Adrenal gland (tissue), 12 donors: ENCODE measurements around the gene AMZ1. TPM values are rescaled to one million over a fixed set of nuclear protein-coding genes. Genes with fewer than 3 reads are reported as not detected.

ENCODE experiments used
- DNase-seq, 7 donors: peaks; one replicate each; pipeline ENCODE4 v3.0.0-alpha.2; 2019 to 2020
- H3K27ac ChIP-seq, 5 donors: fragments of 200-600 bp; sonication (generic) in 4 of 5; 1 replicate in 3 of 5; 2 replicates in 2 of 5; pipeline versions ENCODE4 v1.5.1 to v1.8.0; 2016 to 2020; ENCODE audit warnings: mild to moderate bottlenecking in 1 of 5
- H3K27me3 ChIP-seq: fragments of 200-600 bp; 2 replicates; pipeline ENCODE4 v1.8.0; 2021
- H3K36me3 ChIP-seq, 2 donors: fragments of 200-600 bp; replicated peaks in 1 of 2; 1 replicate in 1 of 2; 2 replicates in 1 of 2; pipeline versions ENCODE4 v1.5.1 to v1.8.0; 2018 to 2022
- H3K4me1 ChIP-seq, 2 donors: fragments of 200-600 bp; replicated peaks in 1 of 2; 1 replicate in 1 of 2; 2 replicates in 1 of 2; pipeline versions ENCODE4 v1.5.1 to v1.8.0; 2018 to 2021
- H3K4me3 ChIP-seq, 4 donors: fragments of 200-600 bp; sonication (generic) in 3 of 4; one replicate each; pipeline ENCODE4 v1.5.1; 2016 to 2018
- H3K9me3 ChIP-seq, 3 donors: fragments of 200-600 bp; sonication (generic) in 1 of 3; replicated peaks in 1 of 3; 1 replicate in 2 of 3; 2 replicates in 1 of 3; pipeline versions ENCODE4 v1.5.1 to v1.8.0; 2016 to 2021
- POLR2A ChIP-seq, 2 donors: fragments of 450-650 bp; IDR thresholded peaks; one replicate each; pipeline ENCODE4 v1.6.1; 2017; ENCODE audit warnings: antibody characterized with exemption in 2 of 2, mild to moderate bottlenecking in 2 of 2, moderate library complexity in 1 of 2
- WGBS, 4 donors: extraction: QIAGEN DNeasy Blood & Tissue Kit in 2 of 4; methylation state at CpG; one replicate each; pipeline versions ENCODE4 v1.1.5 to v1.1.7; 2013 to 2017; 5-methylcytosine and 5-hydroxymethylcytosine counted together
- intact Hi-C, 2 donors: fragments of 100-400 bp; cut with DNase I; formaldehyde crosslinking; loops; one replicate each; pipeline versions ENCODE4 v1.14.1 to v1.15.0; 2022 to 2023
- polyA plus RNA-seq, 3 donors: library from polyadenylated mRNA; stranded (reverse); fragments of 200-250 nt in 2 of 3; fragments of 350-450 nt in 1 of 3; fragmentation: Illumina TruSeq in 1 of 3; extraction: RNeasy Lipid Tissue Mini Kit (QIAGEN cat#74804) in 1 of 3; gene quantifications; one replicate each; pipeline ENCODE4 v1.2.3, GENCODE V29; 2013 to 2014
- total RNA-seq, 9 donors: library from RNA; depleted of rRNA in 4 of 9; stranded (reverse); fragments of >200 nt in 4 of 9; fragments of 120-200 nt in 1 of 9; fragmentation: NEBNext Ultra II Directional in 1 of 9; extraction: Animal tissue kit (Norgen Biotek cat#: 25700) in 1 of 9; gene quantifications; one replicate each; pipeline versions ENCODE4 v1.1.0 to v1.2.4, GENCODE V29; 2013 to 2023
- TF ChIP-seq, protein P1 (sequence below), 6 experiments: fragments of 450-650 bp in 4 of 6; fragments of 200-600 bp in 2 of 6; sonication (generic) in 1 of 6; IDR thresholded peaks; 1 replicate in 5 of 6; 2 replicates in 1 of 6; pipeline versions ENCODE4 v1.5.1 to v1.8.0; 2016 to 2021; ENCODE audit warnings: antibody characterized with exemption in 6 of 6, mild to moderate bottlenecking in 2 of 6, moderate library complexity in 1 of 6
- donor health status: healthy with polysubstance abuse.
- donor health status: Bipolar disorder and iron deficiency.
- donor health status: DM: yes; HTN: yes; CAD: no.
- donor health status: DM: no; HTN: no; CAD: no.
- donor health status: DM: no; HTN: no; CAD: no.
- donor health status: DM: yes; HTN: yes; CAD: no.

Gene AMZ1
- total and polyA plus RNA-seq, 12 donors: 0.06 to 0.36 (median 0.11) TPM; not detected in 6

DNA sequence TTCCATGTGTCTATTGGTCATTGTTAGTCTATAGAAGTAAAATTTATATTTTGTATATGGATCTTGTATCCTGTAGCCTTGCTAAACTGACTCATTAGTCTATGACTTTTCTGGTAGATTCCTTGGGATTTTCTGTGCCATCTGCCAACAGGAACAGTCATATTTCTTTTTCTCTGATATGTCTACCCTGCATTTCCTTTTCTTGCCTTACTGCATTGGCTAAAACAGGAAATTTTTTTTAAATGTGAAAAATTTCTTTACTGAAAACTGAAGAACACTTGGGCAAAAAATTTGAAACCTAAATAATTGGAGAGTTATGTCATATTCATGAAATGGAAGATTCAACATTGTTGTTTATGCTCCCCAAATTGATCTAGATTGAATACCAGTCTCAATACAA is 67.5 kb downstream of the AMZ1 start:
- TF ChIP-seq, protein P1, sequence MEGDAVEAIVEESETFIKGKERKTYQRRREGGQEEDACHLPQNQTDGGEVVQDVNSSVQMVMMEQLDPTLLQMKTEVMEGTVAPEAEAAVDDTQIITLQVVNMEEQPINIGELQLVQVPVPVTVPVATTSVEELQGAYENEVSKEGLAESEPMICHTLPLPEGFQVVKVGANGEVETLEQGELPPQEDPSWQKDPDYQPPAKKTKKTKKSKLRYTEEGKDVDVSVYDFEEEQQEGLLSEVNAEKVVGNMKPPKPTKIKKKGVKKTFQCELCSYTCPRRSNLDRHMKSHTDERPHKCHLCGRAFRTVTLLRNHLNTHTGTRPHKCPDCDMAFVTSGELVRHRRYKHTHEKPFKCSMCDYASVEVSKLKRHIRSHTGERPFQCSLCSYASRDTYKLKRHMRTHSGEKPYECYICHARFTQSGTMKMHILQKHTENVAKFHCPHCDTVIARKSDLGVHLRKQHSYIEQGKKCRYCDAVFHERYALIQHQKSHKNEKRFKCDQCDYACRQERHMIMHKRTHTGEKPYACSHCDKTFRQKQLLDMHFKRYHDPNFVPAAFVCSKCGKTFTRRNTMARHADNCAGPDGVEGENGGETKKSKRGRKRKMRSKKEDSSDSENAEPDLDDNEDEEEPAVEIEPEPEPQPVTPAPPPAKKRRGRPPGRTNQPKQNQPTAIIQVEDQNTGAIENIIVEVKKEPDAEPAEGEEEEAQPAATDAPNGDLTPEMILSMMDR (IDR thresholded peaks at IDR 0.05): no peak
- TF ChIP-seq POLR2A (IDR thresholded peaks at IDR 0.05): no peak
- Histone ChIP-seq H3K4me1 (peaks cover 26 to 59% of the 10 kb centered on the region in 2 donors), H3K27me3 (no peaks in the 10 kb centered on the region), H3K9me3 (no peaks in the 10 kb centered on the region), H3K27ac (no peak overlapping the region), H3K4me3 (no peak overlapping the region), H3K36me3 (no peaks in the 10 kb centered on the region)
- no peak for DNase-seq
- intact Hi-C loops: loop anchor here in 1 of 2 donors (10.0 kb wide), 1 partner anchor 79 kb away; no protein-coding TSS in a partner anchor

DNA sequence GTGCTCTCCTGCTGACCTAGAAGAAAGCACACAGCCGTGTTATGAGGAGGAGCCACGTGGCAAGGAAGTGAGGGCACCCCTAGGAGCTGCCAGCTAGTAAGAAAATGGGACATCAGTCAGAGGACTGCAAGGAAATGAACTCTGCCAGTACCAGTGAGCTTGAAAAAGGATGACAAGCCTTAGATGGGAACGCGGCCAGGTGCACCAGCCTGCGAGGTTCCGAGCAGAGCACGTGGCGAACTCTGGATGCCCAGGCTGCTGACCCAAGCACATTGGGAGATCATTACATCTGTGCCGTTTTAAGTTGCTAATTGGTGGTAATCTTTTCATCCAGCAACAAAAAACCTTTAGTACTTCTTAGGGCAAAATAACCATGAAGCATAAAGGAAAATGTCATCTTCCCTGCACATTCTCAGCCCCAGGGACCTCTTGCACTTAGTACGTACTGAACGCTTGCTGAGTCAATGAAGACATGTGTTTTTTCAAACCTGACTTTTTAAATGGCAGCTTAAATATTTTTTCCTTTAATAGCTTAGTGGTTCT is 69.4 kb downstream of the AMZ1 start:
- WGBS, 4 donors: 24 to 38% (median 29%) methylated on average over 11 of the region's 11 CpGs
- no peaks in the 10 kb centered on the region for H3K9me3 ChIP-seq
- DNase-seq: peak; percentile 84 to 95 (median 91)
- H3K4me3 ChIP-seq: peak overlapping the region in 1 of 4 donors; percentile 18
- no peaks in the 10 kb centered on the region for H3K27me3 ChIP-seq
- peaks cover 32 to 56% of the 10 kb centered on the region in 2 donors for H3K4me1 ChIP-seq
- TF ChIP-seq, protein P1 (IDR thresholded peaks at IDR 0.05): no peak
- no peak for TF ChIP-seq POLR2A (IDR thresholded peaks at IDR 0.05)
- intact Hi-C loops: loop anchor here in 1 of 2 donors (10.0 kb wide), 1 partner anchor 77 kb away; no protein-coding TSS in a partner anchor
- H3K36me3 ChIP-seq: no peaks in the 10 kb centered on the region
- H3K27ac ChIP-seq: peak overlapping the region; percentile 73 to 94 (median 84)

DNA sequence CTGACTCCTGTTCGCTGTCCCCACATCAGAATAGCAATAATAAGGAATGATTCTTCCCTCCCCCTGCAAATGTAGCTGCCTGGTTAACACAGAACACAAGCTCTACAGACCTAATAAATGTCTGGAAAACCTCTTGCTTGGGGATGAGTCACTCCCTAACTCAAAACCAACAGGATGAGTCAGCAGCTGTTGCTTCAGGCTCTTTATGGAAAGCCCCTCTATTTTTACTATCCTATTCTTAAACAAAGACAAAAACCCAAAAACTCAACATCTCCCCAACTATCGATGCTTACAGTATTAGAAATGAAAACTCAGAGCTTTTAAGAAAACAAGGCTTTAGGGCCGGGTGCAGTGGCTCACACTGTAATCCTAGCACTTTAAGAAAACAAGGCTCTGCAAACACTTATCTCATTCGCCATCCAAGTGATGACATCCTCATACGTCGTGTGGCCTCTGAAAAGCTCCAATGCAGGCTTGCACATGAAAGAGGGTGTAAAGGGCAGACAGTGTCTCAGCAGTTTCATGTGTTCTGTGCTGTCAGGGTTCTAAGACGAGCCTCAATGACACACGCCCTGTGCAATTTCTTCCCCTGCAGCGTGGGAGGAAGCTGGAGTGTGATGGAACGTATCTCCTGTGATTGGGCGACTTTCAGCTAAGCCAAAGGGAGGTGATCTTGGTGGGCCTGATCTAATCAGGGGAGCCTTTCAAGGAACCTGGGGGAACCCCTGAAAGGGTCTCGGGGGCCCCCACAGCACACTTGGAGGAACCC is 70.1 kb downstream of the AMZ1 start:
- H3K9me3 ChIP-seq: no peaks in the 10 kb centered on the region
- H3K36me3 ChIP-seq: no peaks in the 10 kb centered on the region
- H3K4me3 ChIP-seq: peak overlapping the region in 1 of 4 donors; percentile 18
- intact Hi-C loops: loop anchor here in 1 of 2 donors (10.0 kb wide), 1 partner anchor 77 kb away; no protein-coding TSS in a partner anchor
- peak overlapping the region; percentile 73 to 94 (median 84) for H3K27ac ChIP-seq
- peaks cover 32 to 56% of the 10 kb centered on the region in 2 donors for H3K4me1 ChIP-seq
- WGBS, 4 donors: 25 to 36% (median 30%) methylated on average over 10 to 12 of the region's 12 CpGs
- peak in 1 of 2 donors; percentile 52 for TF ChIP-seq POLR2A (IDR thresholded peaks at IDR 0.05)
- TF ChIP-seq, protein P1 (IDR thresholded peaks at IDR 0.05): no peak
- no peaks in the 10 kb centered on the region for H3K27me3 ChIP-seq
- DNase-seq: peak; percentile 64 to 90 (median 79)
